ENCODE results near the gene ANKRD33B.

ANKRD33B gene

GRCh38 chr5:10681731-10682679 lies 118.1 kb downstream of the ANKRD33B start:
- DNase-seq, result no peak

- no peak for DNase-seq
Observed at GRCh38 chr5:10682801-10683525, 119.1 kb downstream of the ANKRD33B start.

- no peak for DNase-seq
Observed at GRCh38 chr5:10684303-10685086, 120.6 kb downstream of the ANKRD33B start.

GRCh38 chr5:10685115-10685521 lies 121.2 kb downstream of the ANKRD33B start:
- DNase-seq, result no peak

GRCh38 chr5:10686890-10687289 lies 123.0 kb downstream of the ANKRD33B start:
- DNase-seq, result no peak

- DNase-seq, result no peak
Observed at GRCh38 chr5:10688651-10689171, 124.8 kb downstream of the ANKRD33B start.

GRCh38 chr5:10689391-10690081 lies 125.7 kb downstream of the ANKRD33B start:
- DNase-seq, result no peak

GRCh38 chr5:10690460-10691440 lies 126.9 kb downstream of the ANKRD33B start:
- no peak for DNase-seq

GRCh38 chr5:10691826-10692785 lies 128.2 kb downstream of the ANKRD33B start:
- no peak for DNase-seq

- DNase-seq, result no peak
Observed at GRCh38 chr5:10695055-10695649, 131.3 kb downstream of the ANKRD33B start.

GRCh38 chr5:10695759-10696543 lies 132.1 kb downstream of the ANKRD33B start:
- DNase-seq, result no peak

- no peak for DNase-seq
Observed at GRCh38 chr5:10699281-10699874, 135.5 kb downstream of the ANKRD33B start.

- no peak for DNase-seq
Observed at GRCh38 chr5:10699987-10700386, 136.1 kb downstream of the ANKRD33B start.

GRCh38 chr5:10700516-10700915 lies 136.6 kb downstream of the ANKRD33B start:
- no peak for DNase-seq

- DNase-seq, result peak; percentile 39
Observed at GRCh38 chr5:10701567-10702039, 137.7 kb downstream of the ANKRD33B start.

GRCh38 chr5:10702040-10702629 lies 138.3 kb downstream of the ANKRD33B start:
- DNase-seq, result no peak

- no peak for DNase-seq
Observed at GRCh38 chr5:10702911-10703491, 139.1 kb downstream of the ANKRD33B start.

All from CD4-positive, alpha-beta T cell treated with Interleukin-10 for 1 hour (primary cell).